Activated gamma-delta T cell treated with Interleukin-2 at 50 U/mL for 16 hours (primary cell): ENCODE measurements around the gene ESYT2.
"Not testable (repeated sequence)": the region's sequence is repeated elsewhere in the genome, so short reads cannot be mapped to it uniquely, and the experiment has no call there.

Experiments
- DNase-seq: peaks from one replicate; pipeline ENCODE4 v3.0.0-alpha.2; 2020

The ESYT2 gene

DNA sequence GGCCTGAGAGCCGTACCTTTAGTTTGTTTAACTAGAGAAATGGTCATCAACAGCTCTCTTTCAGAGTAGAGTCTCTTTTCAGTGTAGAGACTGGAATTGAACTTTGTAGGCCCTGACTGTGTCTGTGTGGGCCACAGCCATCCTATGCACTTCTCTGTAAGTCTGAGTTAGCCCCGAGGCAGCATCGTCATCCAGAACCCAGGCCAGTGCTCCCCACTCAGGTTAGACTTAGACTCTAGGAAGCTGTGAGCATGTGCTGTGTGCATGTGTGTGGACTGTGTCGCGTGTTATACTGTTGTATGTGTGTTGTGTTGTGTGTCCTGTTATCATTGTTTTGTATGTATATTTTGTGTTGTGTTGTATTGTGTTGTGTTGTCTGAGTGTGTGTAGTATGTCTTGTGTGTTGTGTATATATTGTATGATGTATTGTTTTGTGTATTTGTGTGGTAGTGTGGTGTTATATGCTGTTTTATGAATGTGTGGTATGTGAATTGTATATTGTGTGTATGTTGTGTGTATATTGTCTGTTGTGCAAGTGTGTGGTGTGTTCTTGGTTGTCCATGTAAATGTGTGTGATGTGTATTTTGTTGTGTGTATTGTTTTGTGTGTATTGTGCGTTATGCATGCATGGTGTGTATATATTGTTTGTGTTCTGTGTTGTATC lies 106.6 kb downstream of the ESYT2 start:
- DNase-seq = no peak

DNA sequence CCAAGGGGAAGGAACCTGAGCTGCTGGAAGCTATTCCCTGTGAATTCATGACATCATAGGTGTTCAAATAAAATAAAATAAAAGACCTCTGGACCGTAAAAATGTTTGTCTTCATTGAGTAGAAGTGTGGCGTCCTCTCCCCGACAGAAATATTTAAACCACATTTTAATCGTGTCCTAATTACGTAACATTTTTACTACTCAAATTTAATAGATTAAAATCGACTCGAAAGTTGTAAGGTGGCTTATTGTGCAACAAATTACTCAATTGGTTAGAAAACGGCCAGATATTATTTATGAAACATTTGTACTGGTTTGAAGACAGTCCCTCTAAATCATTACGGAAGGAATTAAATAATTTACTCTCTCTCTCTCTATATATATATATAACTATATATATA lies 109.2 kb downstream of the ESYT2 start:
- no peak for DNase-seq

DNA sequence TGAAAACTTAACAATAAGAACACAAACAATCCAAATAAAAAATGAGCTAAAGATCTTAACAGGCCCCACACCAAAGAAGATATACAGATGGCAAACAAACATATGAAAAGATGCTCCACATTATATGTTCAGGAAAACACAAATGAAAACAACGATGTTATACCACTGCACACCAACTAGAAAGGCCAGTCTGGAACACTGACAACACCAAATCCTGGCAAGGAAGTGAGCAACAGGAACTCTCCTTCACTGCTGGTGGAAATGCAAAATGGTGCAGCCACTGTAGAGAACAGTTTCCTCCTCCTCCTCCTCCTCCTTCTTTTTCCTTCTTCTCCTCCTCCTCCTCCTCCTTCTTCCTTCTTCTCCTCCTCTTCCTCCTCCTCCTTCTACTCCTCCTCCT lies 112.5 kb downstream of the ESYT2 start:
- no peak for DNase-seq

DNA sequence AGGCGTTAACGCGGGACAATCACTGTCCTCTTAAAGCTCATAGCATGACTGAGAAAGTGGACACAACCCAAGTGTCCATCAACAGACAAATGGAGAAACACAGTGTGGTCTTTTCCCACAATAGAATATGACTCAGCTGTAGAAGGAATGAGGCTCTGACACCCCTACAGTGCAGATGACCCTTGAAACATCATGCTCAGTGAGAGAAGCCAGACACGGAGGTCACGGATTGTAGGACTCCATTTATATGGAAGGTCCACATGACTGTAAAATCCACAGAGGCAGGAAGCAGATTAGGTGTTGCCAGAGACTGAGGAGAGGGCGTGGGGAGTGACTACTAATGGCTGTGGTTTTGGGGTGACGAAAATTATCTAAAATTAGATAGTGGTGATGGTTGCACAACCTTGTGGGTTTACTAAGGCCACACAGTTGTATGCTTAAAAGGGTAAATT lies 118.6 kb downstream of the ESYT2 start:
- no peak for DNase-seq

DNA sequence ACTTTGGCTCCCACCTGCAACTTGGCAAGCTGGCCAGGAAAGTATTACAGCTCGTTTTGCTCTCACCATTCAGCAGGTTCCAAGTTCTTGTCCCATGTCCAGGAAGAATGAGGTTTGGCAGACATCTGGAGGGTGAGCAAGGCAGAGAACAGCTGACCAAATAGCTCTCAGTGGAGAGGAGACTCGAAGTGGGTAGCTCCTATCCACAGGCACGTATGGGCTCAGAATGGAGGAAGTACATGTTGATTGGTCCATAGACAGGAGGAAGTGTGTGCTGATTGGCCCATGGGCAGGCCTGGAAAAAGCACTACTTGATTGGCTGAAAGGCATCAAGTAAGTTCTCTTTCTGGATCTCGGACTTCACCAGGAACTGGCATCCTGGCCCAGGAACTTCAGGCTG lies 121.7 kb downstream of the ESYT2 start:
- DNase-seq = no peak

DNA sequence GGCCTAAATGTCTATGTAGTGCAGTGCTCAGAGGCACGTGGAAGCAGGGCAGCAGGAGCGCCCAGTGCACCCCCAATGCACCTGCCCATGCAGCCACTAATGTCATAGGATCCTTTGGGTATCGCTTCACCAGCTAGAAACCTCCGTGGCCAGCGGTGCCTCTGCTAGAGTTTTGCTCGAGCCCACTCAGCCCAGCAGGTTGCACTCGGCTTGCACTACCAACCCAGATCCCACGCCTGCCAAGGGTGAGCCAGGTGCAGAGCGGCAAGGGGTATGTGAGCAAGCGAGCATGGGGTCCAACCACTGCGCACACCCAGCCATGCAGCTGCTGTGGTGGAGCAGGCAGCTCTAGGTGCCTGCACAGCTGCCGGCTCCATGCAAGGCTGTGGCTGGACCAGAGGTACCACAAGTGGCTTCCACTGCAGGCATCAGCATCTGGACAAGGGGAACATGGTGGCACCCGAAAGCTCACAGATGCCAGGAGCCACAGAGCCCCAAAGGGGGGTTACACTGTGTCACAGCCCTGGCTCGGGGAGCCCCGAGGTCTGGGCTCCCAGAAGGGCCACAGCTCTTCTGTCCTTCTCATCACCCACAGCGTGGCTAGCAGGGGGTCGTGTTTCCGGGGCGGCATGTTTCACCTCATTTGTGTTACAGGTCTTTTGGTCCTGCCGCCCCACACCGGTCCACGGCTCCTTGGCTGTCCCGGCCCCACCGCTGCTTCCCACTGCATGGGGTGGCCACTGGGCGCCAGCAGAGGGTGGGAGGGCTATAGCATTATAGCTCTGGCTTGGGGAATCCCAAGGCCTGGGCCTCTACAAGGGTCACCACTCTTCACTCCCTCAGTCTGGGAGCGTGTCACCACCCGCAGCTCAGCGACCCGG lies 122.4 kb downstream of the ESYT2 start:
- DNase-seq = no peak

DNA sequence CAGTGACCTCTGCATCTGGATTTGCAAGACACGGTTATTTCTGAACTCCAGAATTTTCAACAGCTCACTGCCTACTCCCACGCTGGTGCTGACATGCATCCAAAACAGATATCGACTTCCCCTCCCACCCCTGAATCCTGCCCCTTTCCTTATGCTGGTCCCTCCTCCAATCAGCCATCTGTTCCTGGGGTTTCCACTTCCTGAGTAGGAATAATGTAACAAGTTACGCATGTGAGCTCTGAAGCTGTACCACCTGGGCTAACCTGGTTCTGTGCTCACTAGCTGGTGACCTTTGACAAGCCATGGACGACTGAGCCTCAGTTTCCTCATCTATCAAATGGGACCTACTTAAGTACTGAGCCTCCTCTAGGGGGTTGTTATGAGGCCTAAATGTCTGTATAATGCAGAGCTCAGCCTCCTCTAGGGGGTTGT lies 123.0 kb downstream of the ESYT2 start:
- DNase-seq = no peak

DNA sequence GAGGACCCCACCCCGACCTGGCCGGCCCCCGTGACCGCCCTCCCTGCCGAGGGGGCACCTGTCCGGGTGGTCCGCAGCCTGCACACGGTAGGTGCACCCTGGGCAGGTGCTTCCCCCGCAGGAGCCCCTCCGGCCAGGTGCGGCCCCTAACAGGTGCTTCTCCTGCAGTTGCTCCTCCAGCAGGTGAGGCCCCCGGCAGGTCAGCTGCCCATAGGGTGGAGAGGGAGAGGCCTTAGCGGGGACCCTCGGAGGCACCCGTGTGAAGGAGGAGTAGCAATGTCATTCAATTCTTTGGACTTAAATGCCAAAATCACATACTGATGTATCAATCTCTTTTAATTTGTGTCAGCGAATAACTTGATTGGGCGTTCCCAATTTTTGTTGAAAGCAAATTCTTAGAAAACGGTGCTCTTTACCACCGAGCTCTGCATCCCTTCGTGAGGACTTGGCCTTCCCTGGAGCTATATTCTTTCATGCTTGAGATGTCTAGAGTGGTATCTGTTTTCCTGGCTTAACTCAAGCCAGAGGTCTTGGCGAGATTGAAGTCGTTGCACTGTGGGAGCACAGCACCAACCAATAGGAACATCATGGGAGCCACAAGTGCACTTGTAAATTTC lies 124.0 kb downstream of the ESYT2 start:
- no peak for DNase-seq

DNA sequence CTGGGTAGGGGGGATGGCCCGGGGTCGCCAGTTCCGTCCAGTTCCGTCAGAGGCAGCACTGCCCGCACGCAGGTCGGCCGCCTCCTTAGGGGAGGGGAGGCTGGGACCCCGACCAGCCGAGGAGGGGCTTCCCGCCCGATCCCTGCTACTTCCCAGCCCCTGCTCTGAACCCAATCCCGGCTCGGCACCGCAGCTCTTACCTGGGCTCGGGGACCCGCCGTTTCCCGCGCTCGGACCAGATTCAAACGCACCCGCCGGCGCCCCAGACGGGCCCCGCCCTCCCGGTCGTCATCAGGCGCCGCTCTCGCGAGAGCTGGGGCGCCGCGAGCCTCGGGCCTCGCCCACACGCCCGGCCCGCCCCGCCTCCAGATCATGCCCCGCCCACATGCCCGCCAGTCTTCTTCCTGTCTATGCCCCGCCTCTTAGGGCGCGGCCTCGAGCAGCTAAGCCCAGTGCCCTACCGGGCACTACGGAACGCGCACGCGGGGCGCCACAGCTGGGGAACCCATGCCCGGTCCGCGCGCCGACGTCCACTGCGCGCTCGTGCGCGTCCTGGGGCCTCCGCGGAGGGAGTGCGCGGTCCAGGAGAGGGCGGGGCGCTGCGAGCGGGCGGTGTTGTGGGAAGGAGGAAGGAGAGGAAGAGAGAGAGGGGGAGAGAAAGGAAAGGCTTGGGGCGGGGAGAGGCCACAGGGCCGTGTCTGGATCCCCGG lies 124.6 kb downstream of the ESYT2 start, which contains the start of gene NCAPG2:
Gene NCAPG2 (minus strand): TSS at position 281 of the 710 bp plus-strand sequence. CDS start 2,905 bp downstream, outside the sequence.
- DNase-seq = peak; percentile 98

DNA sequence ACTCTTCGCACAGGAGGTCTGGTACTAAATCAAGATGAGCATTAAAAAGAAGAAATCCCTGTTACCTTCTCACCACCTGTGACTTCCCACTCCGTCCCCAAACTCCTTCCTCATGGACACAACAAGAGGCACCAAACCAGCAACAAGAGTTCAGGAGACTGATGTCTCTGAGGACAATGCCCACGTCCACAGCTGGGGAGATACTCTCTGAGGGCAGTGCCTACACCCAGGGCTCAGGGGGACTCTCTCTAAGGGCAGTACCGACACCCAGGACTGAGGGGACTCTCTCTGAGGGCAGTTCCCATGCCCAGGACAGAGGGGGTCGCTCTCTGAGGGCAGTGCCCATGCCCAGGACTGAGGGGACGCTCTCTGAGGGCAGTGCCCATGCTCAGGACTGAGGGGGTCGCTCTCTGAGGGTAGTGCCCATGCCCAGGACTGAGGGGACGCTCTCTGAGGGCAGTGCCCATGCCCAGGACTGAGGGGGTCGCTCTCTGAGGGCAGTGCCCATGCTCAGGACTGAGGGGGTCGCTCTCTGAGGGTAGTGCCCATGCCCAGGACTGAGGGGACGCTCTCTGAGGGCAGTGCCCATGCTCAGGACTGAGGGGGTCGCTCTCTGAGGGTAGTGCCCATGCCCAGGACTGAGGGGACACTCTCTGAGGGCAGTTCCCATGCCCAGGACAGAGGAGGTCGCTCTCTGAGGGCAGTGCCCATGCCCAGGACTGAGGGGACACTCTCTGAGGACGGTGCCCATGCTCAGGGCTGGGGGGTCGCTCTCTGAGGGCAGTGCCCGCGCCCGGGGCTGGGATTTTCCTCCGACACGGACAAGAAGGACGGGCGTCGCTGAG lies 125.4 kb downstream of the ESYT2 start:
- DNase-seq = not testable (repeated sequence)

DNA sequence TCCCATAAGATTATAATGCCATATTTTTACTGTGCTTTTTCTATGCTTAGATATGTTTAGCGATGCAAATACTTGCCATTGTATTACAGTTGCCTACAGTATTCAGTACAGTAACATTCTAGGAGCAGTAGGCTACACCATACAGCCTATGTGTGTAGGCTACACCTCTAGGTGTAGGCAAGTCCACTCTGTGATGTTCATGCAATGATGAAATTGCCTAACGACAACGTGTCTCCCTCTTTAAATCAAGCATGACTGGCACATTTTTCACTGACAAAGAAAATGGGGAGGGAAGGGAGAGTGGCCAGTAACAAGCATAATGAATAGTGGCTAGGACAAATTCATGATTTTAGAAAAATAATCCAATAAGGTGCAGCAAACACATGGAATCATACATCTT lies 126.4 kb downstream of the ESYT2 start:
- no peak for DNase-seq

DNA sequence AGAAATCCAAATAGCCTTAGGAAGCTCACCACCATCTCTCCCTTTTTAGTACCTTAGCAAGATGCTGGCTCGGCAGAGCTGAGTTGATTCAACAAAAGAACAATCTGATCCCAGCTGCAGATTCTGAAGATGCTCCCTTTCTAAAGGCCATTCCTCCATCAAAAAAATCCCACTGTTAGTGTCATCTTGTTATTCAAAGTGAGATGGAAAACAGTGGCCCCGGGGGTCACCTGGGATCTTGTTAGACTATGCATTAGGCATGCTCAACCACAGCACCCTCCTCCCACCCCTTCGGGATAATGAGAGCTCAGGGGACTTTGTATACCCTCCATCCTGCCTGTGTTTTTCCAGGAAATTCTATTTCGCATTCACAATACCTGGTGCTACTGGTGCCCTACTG lies 127.1 kb downstream of the ESYT2 start:
- DNase-seq = no peak

DNA sequence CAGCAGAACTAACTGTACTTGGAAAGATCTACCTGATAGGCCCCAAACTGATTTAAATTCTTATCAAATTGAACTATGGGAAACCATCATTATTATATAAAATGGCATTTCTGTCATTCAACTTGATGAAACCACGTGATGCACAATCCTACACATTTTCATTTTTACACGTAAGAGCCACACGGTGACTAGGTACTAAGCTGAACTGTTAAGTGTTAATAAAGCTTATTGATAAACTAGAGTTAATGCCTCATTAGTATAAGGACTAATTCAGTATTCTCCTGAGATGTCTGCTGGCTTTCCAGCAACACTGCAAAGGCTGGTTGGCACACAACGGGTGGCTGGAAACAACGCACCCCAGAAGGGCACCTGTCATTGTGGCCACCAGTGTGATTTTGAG lies 129.3 kb downstream of the ESYT2 start:
- no peak for DNase-seq

DNA sequence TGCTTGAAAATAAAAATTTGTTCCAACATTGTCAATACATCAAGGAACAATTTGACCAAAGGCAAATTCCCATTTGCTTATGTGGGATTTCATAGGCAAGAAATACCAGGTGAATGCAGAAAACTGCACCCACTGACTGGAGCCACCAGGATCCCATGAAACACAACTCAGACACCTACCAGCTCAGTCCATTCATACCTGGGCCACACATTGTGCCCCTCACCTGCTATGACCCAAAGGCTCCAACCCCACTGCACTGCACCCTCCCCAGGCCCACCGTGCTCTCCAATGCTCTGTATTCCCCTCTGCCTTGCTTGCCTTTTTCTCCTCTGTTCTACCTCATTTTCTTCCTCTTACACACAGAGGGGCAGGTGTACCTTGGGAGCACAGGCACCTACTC lies 130.0 kb downstream of the ESYT2 start:
- no peak for DNase-seq

DNA sequence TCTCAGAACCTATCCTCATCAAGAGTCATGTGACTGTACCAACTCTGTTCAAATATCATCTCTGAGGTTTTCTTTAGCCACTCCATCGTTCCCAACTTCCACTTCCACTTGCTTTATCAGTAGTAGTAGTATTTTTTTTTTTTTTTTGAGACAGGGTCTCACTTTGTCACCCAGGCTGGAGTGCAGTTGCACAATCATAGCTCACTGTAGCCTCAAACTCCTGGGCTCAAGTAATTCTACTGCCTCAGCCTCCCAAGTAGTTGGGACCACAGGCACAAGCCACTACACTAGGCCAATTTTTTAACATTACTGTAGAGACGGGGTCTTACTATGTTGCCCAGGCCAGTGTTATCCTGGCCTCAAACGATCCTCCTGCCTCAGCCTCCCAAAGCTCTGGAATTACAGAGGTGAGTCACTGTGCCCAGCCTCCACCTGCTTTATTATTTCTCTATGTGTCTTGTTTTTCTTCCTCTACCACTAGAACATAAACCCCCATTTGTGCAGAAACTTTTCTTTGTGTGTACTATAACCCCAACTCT lies 130.6 kb downstream of the ESYT2 start:
- no peak for DNase-seq

DNA sequence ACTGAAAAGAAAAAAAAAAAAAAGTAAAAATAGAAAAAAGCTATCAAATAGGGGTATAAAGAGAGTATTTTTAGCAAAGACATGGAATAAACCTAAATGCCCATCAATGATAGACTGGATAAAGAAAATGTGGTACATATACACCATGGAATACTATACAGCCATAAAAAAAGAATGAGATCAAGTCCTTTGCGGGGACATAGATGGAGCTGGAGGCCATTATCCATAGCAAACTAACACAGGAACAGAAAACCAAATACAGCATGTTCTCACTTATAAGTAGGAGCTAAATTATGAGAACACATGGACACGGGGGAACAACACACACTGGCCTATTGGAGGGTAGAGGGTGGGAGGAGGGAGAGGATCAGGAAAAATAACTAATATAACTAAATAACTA lies 131.7 kb downstream of the ESYT2 start:
- not testable (repeated sequence) for DNase-seq

DNA sequence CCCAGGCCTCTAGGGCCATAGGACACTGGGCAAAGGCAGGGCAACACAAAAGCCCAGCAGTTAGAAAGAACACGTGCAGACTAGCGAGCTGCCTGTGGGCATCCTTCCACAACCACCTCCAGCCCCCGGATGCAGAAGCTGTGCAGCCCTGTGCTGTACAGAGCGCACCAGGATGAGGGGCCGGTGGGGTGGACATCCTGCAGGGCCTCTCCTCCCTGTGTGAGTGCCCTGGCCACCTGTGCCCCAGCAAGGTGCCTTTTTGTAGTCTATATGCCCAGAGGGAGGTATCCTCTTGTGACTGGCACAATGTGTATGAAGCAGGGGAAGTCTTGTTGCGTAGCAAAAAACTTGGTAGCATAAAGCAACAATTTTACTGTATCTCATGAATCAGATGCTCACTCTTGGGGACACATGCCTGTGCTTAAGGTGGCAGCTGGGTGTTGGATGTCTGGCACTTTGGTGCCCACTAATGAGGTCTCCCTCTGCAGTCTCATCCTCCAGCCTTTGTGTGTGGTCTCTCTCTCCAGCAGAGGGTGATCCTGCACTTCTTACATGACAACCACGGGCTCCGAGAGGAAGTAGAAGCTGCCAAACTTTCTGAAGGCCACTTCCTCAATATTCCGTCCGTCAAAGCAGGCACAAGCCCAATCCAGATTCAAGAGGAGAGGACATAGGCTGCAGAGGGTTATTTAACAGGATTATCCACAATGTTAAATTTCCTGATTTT lies 133.4 kb downstream of the ESYT2 start:
- peak; percentile 55 for DNase-seq

DNA sequence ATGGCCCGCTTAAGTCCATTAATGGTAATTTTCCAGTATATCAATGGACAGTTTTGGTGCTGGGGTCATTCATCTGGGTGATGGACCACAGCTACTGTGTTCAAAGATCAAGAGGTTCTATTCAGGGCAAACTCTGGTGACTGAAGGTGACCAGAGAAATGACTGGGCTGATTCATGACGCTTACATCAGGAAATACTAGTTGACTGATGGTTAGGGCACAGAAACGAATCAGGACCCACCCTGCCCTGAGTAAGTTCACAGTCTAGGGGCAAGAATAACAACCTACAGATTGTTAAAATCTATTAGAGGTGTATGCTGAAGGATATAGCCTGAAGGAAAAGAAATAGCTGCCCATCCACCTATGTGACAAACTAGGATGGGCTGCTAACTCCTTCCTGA lies 134.3 kb downstream of the ESYT2 start:
- no peak for DNase-seq

DNA sequence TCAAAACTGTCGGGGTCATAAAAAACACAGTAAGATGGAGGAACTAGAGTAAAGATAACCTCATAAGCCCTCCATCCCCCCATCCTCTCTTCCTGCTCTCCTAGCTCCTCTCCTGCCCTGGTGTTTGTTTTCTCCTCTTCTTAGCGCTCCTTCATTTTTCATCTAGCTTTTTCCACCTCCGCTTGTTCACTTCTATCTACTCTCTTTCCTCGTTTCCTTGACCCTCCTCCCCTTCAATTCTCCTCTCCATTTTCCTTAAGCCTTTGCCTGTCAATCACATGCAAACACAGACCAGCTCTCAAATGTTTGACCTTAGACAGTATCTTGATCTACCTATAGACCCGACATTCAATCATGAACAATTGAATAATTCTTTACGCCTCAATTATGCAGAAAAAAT lies 134.7 kb downstream of the ESYT2 start:
- DNase-seq = no peak

DNA sequence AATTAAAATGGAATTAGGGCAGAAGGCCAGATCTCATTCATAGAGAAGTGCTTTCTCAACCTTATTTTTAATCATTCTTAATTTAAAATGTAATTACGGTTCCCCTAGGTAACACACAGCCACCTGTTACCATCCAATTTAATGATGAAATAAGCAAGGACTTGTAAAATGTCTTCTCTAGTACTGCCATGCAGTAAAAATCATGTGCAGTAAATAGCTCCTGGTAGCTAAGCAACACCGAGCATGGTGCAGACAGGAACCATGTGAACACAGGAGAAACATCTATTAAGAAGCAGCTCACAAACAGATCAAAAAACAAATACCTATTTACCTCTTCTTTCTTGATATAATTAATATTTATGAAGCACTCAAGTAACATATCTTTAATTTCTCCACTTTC lies 139.8 kb downstream of the ESYT2 start:
- DNase-seq = no peak

DNA sequence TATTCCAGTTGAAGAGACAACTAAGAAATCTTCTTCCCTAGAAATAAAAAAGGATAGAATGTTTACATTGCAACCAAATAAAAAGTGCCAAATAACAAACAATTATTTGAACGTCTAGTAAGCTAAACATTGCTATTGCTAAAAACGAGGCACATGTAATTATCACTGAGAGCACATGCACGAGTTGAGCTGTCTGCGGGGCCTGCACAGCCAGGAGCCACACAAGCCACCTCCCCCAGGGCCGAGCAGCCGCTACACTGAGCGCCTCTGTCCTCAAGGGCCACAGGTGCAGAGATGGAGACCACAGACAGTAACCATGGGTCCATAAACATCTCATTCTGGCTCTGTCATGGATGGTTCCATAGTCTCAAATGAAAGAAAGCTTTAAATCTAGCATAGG lies 141.9 kb downstream of the ESYT2 start:
- DNase-seq = no peak
